22Rv1 (cell line): Measurements from ENCODE around the gene LAT.

Experiments used
- CTCF ChIP-seq: fragments of 450-650 bp; IDR thresholded peaks from 2 replicates; pipeline ENCODE4 v1.5.1; 2017; ENCODE audit warnings: mild to moderate bottlenecking
- ZFX ChIP-seq: fragments of 450-650 bp; IDR thresholded peaks from 2 replicates; pipeline ENCODE4 v1.6.1; 2017; ENCODE audit warnings: antibody characterized with exemption, borderline replicate concordance

- TF ChIP-seq CTCF (no peak), ZFX (no peak)
Observed at GRCh38 chr16:29009050-29009837, 24.4 kb downstream of the LAT start.
